A673 (cell line): ENCODE measurements around the gene SLC23A2. TPM values are rescaled to one million over a fixed set of nuclear protein-coding genes. Genes with fewer than 3 reads are reported as not detected.
"Not testable (repeated sequence)": the region's sequence is repeated elsewhere in the genome, so short reads cannot be mapped to it uniquely, and the experiment has no call there.

Experiments
- BruUV-seq: library from RNA; stranded (reverse); fragments of 400-500 nt; replicated peaks from 2 replicates; lab custom pipeline; 2021; lab: Mats Ljungman, UMichigan
- CTCF ChIA-PET: fragments of 300-600 bp; sonication (Branson Sonifier 250); formaldehyde crosslinking; loops from one replicate; lab custom pipeline; 2022; ENCODE audit warnings: antibody characterized with exemption; lab: Charles Lee
- POLR2A ChIA-PET: fragments of 300-600 bp; sonication (Branson Sonifier 250); formaldehyde crosslinking; loops from one replicate; lab custom pipeline; 2022; ENCODE audit warnings: antibody characterized with exemption; ENCODE audit not compliant: low non-redundant PET; lab: Charles Lee
- DNase-seq: peaks from one replicate; pipeline ENCODE4 v3.0.0-alpha.2; 2015; ENCODE audit warnings: low spot score
- H3K27ac ChIP-seq: fragments of 200-600 bp; sonication (generic); 2 replicates; pipeline ENCODE4 v1.5.1; 2016; ENCODE audit warnings: mixed run types, low read depth, mild to moderate bottlenecking, mixed read lengths, antibody characterized with exemption, low read length; ENCODE audit not compliant: poor library complexity, severe bottlenecking
- H3K27me3 ChIP-seq: fragments of 200-600 bp; sonication (generic); replicated peaks from 2 replicates; pipeline ENCODE4 v1.6.1; 2017; ENCODE audit warnings: mixed run types, low read depth, mild to moderate bottlenecking, mixed read lengths, antibody characterized with exemption, low read length; ENCODE audit not compliant: insufficient read depth, poor library complexity
- H3K36me3 ChIP-seq: fragments of 200-600 bp; sonication (generic); 2 replicates; pipeline ENCODE4 v1.6.1; 2016; ENCODE audit warnings: mixed run types, mild to moderate bottlenecking, mixed read lengths, antibody characterized with exemption, low read length; ENCODE audit not compliant: insufficient read depth, poor library complexity, severe bottlenecking
- H3K4me1 ChIP-seq: fragments of 200-600 bp; sonication (generic); 2 replicates; pipeline ENCODE4 v1.6.1; 2017; ENCODE audit warnings: mixed run types, mild to moderate bottlenecking, mixed read lengths, antibody characterized with exemption, low read length; ENCODE audit not compliant: insufficient read depth, poor library complexity, severe bottlenecking
- H3K4me3 ChIP-seq: fragments of 200-600 bp; sonication (generic); 2 replicates; pipeline ENCODE4 v1.5.1; 2016; ENCODE audit warnings: low read depth, mixed run types, mild to moderate bottlenecking, mixed read lengths, low read length; ENCODE audit not compliant: poor library complexity, severe bottlenecking
- H3K9me3 ChIP-seq: fragments of 200-600 bp; sonication (generic); 2 replicates; pipeline ENCODE4 v1.6.1; 2016; ENCODE audit warnings: mixed run types, low read depth, mild to moderate bottlenecking, mixed read lengths, antibody characterized with exemption, low read length; ENCODE audit not compliant: poor library complexity, severe bottlenecking
- EZH2 ChIP-seq: fragments of 200-600 bp; sonication (generic); IDR thresholded peaks from 2 replicates; pipeline ENCODE4 v1.6.1; 2017; ENCODE audit warnings: borderline replicate concordance, low read depth, mild to moderate bottlenecking, mixed read lengths, antibody characterized with exemption, low read length; ENCODE audit not compliant: poor library complexity, severe bottlenecking
- intact Hi-C: fragments of 100-400 bp; cut with micrococcal nuclease; formaldehyde crosslinking; loops from one replicate; pipeline ENCODE4 v1.10.0; 2022; ENCODE audit not compliant: unreplicated experiment
- total RNA-seq: library from RNA; stranded (reverse); gene quantifications from 2 replicates; pipeline ENCODE4 v1.2.3, GENCODE V29; 2021
- TF ChIP-seq, protein P1 (sequence below): fragments of 300-800, 200-600 bp; sonication (generic); conservative IDR thresholded peaks from 2 replicates; pipeline ENCODE4 v1.5.1; 2017; ENCODE audit warnings: low read depth, mild to moderate bottlenecking, antibody characterized with exemption, low read length, moderate library complexity, mixed read lengths

SLC23A2 gene
- total RNA-seq, 1 experiment from 2014 or later = 29.4 TPM

DNA sequence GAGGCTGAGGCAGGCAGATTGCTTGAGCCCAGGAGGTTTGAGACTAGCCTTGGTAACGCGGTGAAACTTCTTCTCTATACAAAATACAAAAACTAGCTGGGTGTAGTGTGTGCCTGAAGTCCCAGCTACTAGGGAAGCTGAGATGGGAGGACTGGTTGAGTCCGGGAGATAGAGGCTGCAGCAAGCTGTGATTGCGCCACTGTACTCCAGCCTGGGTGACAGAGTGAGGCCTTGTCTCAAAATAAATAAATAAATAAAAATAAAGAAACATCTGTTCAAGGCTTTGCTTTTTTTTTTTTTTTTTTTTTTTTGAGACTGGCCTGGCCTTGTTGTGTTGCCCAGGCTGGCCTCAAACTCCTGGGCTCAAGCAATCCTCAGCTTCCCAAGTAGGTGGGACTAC, 23.7 kb upstream of the SLC23A2 start:
- POLR2A ChIA-PET = no interaction called here
- Histone ChIP-seq H3K9me3 (no peaks in the 10 kb centered on the region), H3K4me3 (no peak overlapping the region), H3K4me1 (no peaks in the 10 kb centered on the region), H3K27ac (no peak overlapping the region), H3K27me3 (no peaks in the 10 kb centered on the region), H3K36me3 (no peaks in the 10 kb centered on the region)
- TF ChIP-seq EZH2 = no peak
- TF ChIP-seq, protein P1, sequence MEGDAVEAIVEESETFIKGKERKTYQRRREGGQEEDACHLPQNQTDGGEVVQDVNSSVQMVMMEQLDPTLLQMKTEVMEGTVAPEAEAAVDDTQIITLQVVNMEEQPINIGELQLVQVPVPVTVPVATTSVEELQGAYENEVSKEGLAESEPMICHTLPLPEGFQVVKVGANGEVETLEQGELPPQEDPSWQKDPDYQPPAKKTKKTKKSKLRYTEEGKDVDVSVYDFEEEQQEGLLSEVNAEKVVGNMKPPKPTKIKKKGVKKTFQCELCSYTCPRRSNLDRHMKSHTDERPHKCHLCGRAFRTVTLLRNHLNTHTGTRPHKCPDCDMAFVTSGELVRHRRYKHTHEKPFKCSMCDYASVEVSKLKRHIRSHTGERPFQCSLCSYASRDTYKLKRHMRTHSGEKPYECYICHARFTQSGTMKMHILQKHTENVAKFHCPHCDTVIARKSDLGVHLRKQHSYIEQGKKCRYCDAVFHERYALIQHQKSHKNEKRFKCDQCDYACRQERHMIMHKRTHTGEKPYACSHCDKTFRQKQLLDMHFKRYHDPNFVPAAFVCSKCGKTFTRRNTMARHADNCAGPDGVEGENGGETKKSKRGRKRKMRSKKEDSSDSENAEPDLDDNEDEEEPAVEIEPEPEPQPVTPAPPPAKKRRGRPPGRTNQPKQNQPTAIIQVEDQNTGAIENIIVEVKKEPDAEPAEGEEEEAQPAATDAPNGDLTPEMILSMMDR = no peak
- BruUV-seq = no TSS peak
- CTCF ChIA-PET = no interaction called here
- intact Hi-C loops = no loop called here
- no peak for DNase-seq

DNA sequence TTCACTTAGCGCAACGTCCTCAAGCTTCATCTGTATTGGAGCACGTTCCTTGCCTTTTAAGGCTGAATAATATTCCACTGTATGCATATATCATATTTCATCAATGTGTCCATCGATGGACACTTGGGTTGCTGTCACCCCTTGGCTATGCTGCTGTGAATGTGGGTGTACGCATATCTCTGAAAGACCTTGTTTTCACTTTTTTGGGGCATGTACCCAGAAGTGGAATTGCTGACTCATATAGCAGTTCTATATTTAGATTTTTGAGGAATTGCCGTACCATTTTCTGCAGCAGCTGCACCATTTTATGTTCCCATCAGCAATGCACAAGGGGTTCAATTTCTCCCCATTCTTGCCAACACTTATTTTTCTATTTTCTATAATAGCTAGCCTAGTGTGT, 22.8 kb upstream of the SLC23A2 start:
- DNase-seq = no peak
- Histone ChIP-seq H3K4me3 (no peak overlapping the region), H3K9me3 (no peaks in the 10 kb centered on the region), H3K27ac (no peak overlapping the region), H3K36me3 (no peaks in the 10 kb centered on the region), H3K27me3 (no peaks in the 10 kb centered on the region), H3K4me1 (no peaks in the 10 kb centered on the region)
- ChIA-PET POLR2A (no interaction called here), CTCF (no interaction called here)
- intact Hi-C loops = no loop called here
- BruUV-seq = no TSS peak
- TF ChIP-seq, protein P1 = no peak
- no peak for TF ChIP-seq EZH2

DNA sequence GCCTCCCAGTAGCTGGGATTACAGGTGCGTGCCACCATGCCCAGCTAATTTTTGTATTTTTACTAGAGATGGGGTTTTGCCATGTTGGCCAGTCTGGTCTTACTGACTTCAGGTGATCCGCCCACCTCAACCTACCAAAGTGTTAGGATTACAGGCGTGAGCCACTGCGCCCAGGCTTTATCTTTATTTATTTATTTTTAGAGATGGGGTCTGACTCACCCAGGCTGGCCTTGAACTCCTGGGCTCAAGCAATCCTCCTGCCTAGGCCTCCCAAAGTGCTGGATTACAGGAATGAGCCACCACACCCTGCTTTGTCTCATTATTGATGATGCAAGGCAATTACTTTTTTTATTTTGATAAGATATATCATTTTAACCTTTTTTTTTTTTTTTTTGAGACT, 21.9 kb upstream of the SLC23A2 start:
- H3K27me3 ChIP-seq, H3K9me3 ChIP-seq, H3K36me3 ChIP-seq, intact Hi-C loops, DNase-seq, H3K27ac ChIP-seq, POLR2A ChIA-PET, BruUV-seq, H3K4me1 ChIP-seq, CTCF ChIA-PET, H3K4me3 ChIP-seq: not testable (repeated sequence)

DNA sequence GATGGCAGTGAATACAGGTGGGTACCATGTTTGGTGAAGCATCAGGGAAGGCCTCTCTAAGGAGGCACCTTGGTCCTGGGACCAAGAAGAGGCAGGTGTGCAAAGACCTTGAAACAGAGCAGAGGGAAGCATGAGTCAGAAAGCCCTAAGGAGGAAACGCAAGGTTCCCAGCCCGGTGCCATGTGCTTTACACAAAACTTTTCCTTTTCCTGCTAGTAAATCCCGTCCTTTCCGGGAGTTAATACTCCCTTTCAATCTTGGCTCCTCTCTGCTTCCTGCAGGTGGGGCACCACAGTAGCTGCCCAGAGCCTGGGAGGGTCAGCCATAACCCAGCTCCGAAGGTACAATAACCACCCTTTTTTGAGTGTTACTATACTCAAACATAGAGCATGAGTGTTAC, 19.4 kb upstream of the SLC23A2 start:
- Histone ChIP-seq H3K4me1 (no peaks in the 10 kb centered on the region), H3K36me3 (no peaks in the 10 kb centered on the region), H3K9me3 (no peaks in the 10 kb centered on the region), H3K27me3 (no peaks in the 10 kb centered on the region), H3K4me3 (no peak overlapping the region), H3K27ac (no peak overlapping the region)
- ChIA-PET POLR2A (no interaction called here), CTCF (no interaction called here)
- no TSS peak for BruUV-seq
- TF ChIP-seq, protein P1 = no peak
- TF ChIP-seq EZH2 = no peak
- intact Hi-C loops = no loop called here
- DNase-seq = no peak
